Fibroblast of mammary gland (primary cell): ENCODE measurements around the gene FOXI1.
"Not testable (repeated sequence)": the region's sequence is repeated elsewhere in the genome, so short reads cannot be mapped to it uniquely, and the experiment has no call there.

Experiments
- DNase-seq: peaks from one replicate; pipeline ENCODE4 v3.0.0-alpha.2; 2010; ENCODE audit warnings: low read depth
- H3K4me3 ChIP-seq: 2 replicates; pipeline ENCODE4 v1.5.1; 2011; ENCODE audit warnings: low read depth, mild to moderate bottlenecking, low read length, moderate library complexity; ENCODE audit not compliant: control insufficient read depth
- CTCF ChIP-seq: conservative IDR thresholded peaks from 2 replicates; pipeline ENCODE4 v1.5.1; 2011; ENCODE audit warnings: low read depth, low read length, inconsistent platforms; ENCODE audit not compliant: control insufficient read depth, insufficient read depth

Gene FOXI1

GRCh38 chr5:170082701-170083100, 23.0 kb upstream of the FOXI1 start:
- no peak for DNase-seq
- no peak overlapping the region for H3K4me3 ChIP-seq
- TF ChIP-seq CTCF, result no peak

GRCh38 chr5:170087168-170087817, 18.4 kb upstream of the FOXI1 start:
- DNase-seq, result no peak
- TF ChIP-seq CTCF, result no peak

GRCh38 chr5:170092455-170093101, 13.1 kb upstream of the FOXI1 start:
- no peak for DNase-seq
- H3K4me3 ChIP-seq, result no peak overlapping the region
- no peak for TF ChIP-seq CTCF

More at GRCh38 chr5:170087168-170087817, 18.4 kb upstream of the FOXI1 start:
- no peak overlapping the region for H3K4me3 ChIP-seq

- not testable (repeated sequence) for H3K4me3 ChIP-seq
- DNase-seq, result peak; percentile 5
These were observed 11.4 kb upstream of the FOXI1 start for GRCh38 chr5:170094329-170094728.

- DNase-seq, result no peak
- no peak for TF ChIP-seq CTCF
- H3K4me3 ChIP-seq, result no peak overlapping the region
These were observed 10.1 kb upstream of the FOXI1 start for GRCh38 chr5:170095646-170096045.

GRCh38 chr5:170097934-170098333, 7.8 kb upstream of the FOXI1 start:
- no peak for TF ChIP-seq CTCF
- no peak overlapping the region for H3K4me3 ChIP-seq
- no peak for DNase-seq

- peak; percentile 57 for TF ChIP-seq CTCF
- peak; percentile 76 for DNase-seq
- H3K4me3 ChIP-seq, result no peak overlapping the region
These were observed 5.4 kb upstream of the FOXI1 start for GRCh38 chr5:170100066-170100943.
